GM12878 (cell line): ENCODE results near the gene NPC2. TPM values are rescaled to one million over a fixed set of nuclear protein-coding genes. Genes with fewer than 3 reads are reported as not detected.

ENCODE experiments used
- ATAC-seq: fragments of 200-7000 bp; cut with Tn5 transposase; 3 replicates; pipeline ENCODE4 v1.9.1; 2020; ENCODE audit warnings: mild to moderate bottlenecking, moderate library complexity
- BruUV-seq: library from RNA; stranded (reverse); fragments of 400-500 nt; replicated peaks from 2 replicates; lab custom pipeline; 2021; lab: Mats Ljungman, UMichigan
- CTCF ChIA-PET: fragments of 300-600 bp; sonication (Branson Sonifier 250); formaldehyde crosslinking; extraction: SDS; loops from one replicate; lab custom pipeline; 2021; ENCODE audit warnings: inconsistent platforms; lab: Yijun Ruan, JAX
- POLR2A ChIA-PET: fragments of 350-600 bp; formaldehyde crosslinking; extraction: SDS; loops from one replicate; lab custom pipeline; 2021; ENCODE audit warnings: inconsistent platforms; lab: Charles Lee
- RAD21 ChIA-PET: fragments of 300-600 bp; sonication (Branson Sonifier 250); formaldehyde crosslinking; loops from one replicate; lab custom pipeline; 2023; ENCODE audit warnings: antibody characterized with exemption; ENCODE audit not compliant: unreplicated experiment; lab: Charles Lee
- SMC1A ChIA-PET: fragments of 300-600 bp; sonication (Branson Sonifier 250); formaldehyde crosslinking; loops from one replicate; lab custom pipeline; 2023; ENCODE audit not compliant: unreplicated experiment, uncharacterized antibody; lab: Charles Lee
- DNase-seq: peaks from one replicate; pipeline ENCODE4 v3.0.0-alpha.2; 2011; ENCODE audit warnings: low read depth, low spot score
- FAIRE-seq: peaks from 3 replicates; lab custom pipeline; 2011; peaks lifted over from hg19 to GRCh38; lab: Jason Lieb, UNC
- H2AFZ ChIP-seq: 2 replicates; pipeline ENCODE4 v1.6.0; 2011; ENCODE audit warnings: low read depth, low read length, control low read depth; ENCODE audit not compliant: control insufficient read depth
- H3K27ac ChIP-seq: 2 replicates; pipeline ENCODE4 v1.5.1; 2011; ENCODE audit warnings: control low read depth; ENCODE audit not compliant: control insufficient read depth, insufficient read depth
- H3K27me3 ChIP-seq, 2 experiments: replicated peaks in 1 of 2; 2 replicates each; pipeline versions ENCODE4 v1.6.0 to v1.6.1; 2011; ENCODE audit warnings: low read length in 1 of 2; ENCODE audit not compliant: control insufficient read depth in 2 of 2, insufficient read depth in 2 of 2
- H3K36me3 ChIP-seq, 2 experiments: 2 replicates each; pipeline ENCODE4 v1.5.1; 2011; ENCODE audit warnings: low read length in 1 of 2; ENCODE audit not compliant: control insufficient read depth in 2 of 2, insufficient read depth in 2 of 2
- H3K4me1 ChIP-seq: 2 replicates; pipeline ENCODE4 v1.6.1; 2011; ENCODE audit warnings: mild to moderate bottlenecking, low read length, moderate library complexity, mixed read lengths; ENCODE audit not compliant: control insufficient read depth, insufficient read depth
- H3K4me2 ChIP-seq: 2 replicates; pipeline ENCODE4 v1.6.0; 2011; ENCODE audit warnings: control low read depth; ENCODE audit not compliant: control insufficient read depth, insufficient read depth
- H3K4me3 ChIP-seq: fragments of 200-600 bp; sonication (generic); 2 replicates; pipeline ENCODE4 v1.5.1; 2016
- H3K79me2 ChIP-seq: 2 replicates; pipeline ENCODE4 v1.6.0; 2011; ENCODE audit warnings: low read length; ENCODE audit not compliant: control insufficient read depth, insufficient read depth
- H3K9ac ChIP-seq: 2 replicates; pipeline ENCODE4 v1.8.0; 2011; ENCODE audit warnings: low read length, control low read depth, mixed read lengths; ENCODE audit not compliant: control insufficient read depth, insufficient read depth
- H3K9me3 ChIP-seq: replicated peaks from 3 replicates; pipeline ENCODE4 v1.5.1; 2011; ENCODE audit warnings: mild to moderate bottlenecking, low read length; ENCODE audit not compliant: control insufficient read depth, insufficient read depth
- H4K20me1 ChIP-seq: 2 replicates; pipeline ENCODE4 v1.6.0; 2011; ENCODE audit not compliant: control insufficient read depth, insufficient read depth
- ATF7 ChIP-seq: fragments of 450-650 bp; IDR thresholded peaks from 2 replicates; pipeline ENCODE4 v1.6.1; 2016; ENCODE audit warnings: low read depth, mild to moderate bottlenecking
- DPF2 ChIP-seq: fragments of 450-650 bp; IDR thresholded peaks from 2 replicates; pipeline ENCODE4 v1.6.1; 2017; ENCODE audit warnings: mild to moderate bottlenecking
- HDAC2 ChIP-seq: fragments of 200-600 bp; sonication (generic); IDR thresholded peaks from 2 replicates; pipeline ENCODE4 v1.6.1; 2017
- KAT2A ChIP-seq: conservative IDR thresholded peaks from 2 replicates; pipeline ENCODE4 v1.6.1; 2011; ENCODE audit warnings: low read depth, low read length; ENCODE audit not compliant: control insufficient read depth
- KDM1A ChIP-seq: fragments of 200-600 bp; sonication (generic); IDR thresholded peaks from 2 replicates; pipeline ENCODE4 v1.6.1; 2016; ENCODE audit warnings: borderline replicate concordance
- MYB ChIP-seq: fragments of 150-350 bp; IDR thresholded peaks from 2 replicates; pipeline ENCODE4 v1.6.1; 2014; ENCODE audit warnings: mild to moderate bottlenecking, low read depth, low read length, borderline replicate concordance
- SUZ12 ChIP-seq: fragments of 200-600 bp; sonication (generic); IDR thresholded peaks from one replicate; pipeline ENCODE4 v1.6.1; 2018; ENCODE audit warnings: antibody characterized with exemption, mild to moderate bottlenecking; ENCODE audit not compliant: unreplicated experiment
- TCF12 ChIP-seq: IDR thresholded peaks from 2 replicates; pipeline ENCODE4 v1.6.1; 2011; ENCODE audit warnings: low read depth, mild to moderate bottlenecking, low read length
- ZNF207 ChIP-seq: fragments of 450-650 bp; IDR thresholded peaks from 2 replicates; pipeline ENCODE4 v1.6.1; 2014; ENCODE audit warnings: antibody characterized with exemption, mild to moderate bottlenecking, borderline replicate concordance
- WGBS: methylation state at CpG from one replicate; pipeline ENCODE4 v1.1.6; 2016; ENCODE audit warnings: low lambda C conversion rate; ENCODE audit not compliant: insufficient replicate concordance, insufficient coverage; ENCODE audit errors: missing lambda C conversion rate; 5-methylcytosine and 5-hydroxymethylcytosine counted together
- in situ Hi-C: fragments of 300-500 bp; cut with MboI; formaldehyde crosslinking; loops from 9 replicates; pipeline ENCODE4 v1.14.3; 2018; ENCODE audit warnings: mixed read lengths
- intact Hi-C: fragments of 100-400 bp; cut with micrococcal nuclease; formaldehyde crosslinking; loops from one replicate; pipeline ENCODE4 v1.14.2; 2022; ENCODE audit not compliant: unreplicated experiment
- polyA plus RNA-seq, 11 experiments: library from polyadenylated mRNA; depleted of rRNA in 4 of 11; unstranded in 6 of 11; stranded (reverse) in 5 of 11; fragments of >200 nt; fragmentation: Nextera tagmentation in 4 of 11; fragmentation: Illumina TruSeq in 1 of 11; extraction: Ambion mirVana in 4 of 11; extraction: Trizol in 1 of 11; gene quantifications; 1 replicate in 1 of 11; 2 replicates in 10 of 11; pipeline versions ENCODE4 v1.2.1 to v1.2.3, GENCODE V29; 2011 to 2016; ENCODE audit warnings: inconsistent platforms in 2 of 11, missing spikeins in 2 of 11, low read depth in 1 of 11
- total RNA-seq, 4 experiments: library from RNA; depleted of rRNA in 3 of 4; stranded (reverse); fragments of >200 nt in 3 of 4; fragmentation: Illumina TruSeq in 1 of 4; extraction: Trizol in 1 of 4; gene quantifications; 2 replicates each; pipeline versions ENCODE4 v1.2.1 to v1.2.3, GENCODE V29; 2013 to 2021
- TF ChIP-seq, protein P1 (sequence below): fragments of 450-650 bp; IDR thresholded peaks from 2 replicates; pipeline ENCODE4 v1.6.1; 2017; ENCODE audit warnings: mild to moderate bottlenecking, moderate library complexity
- TF ChIP-seq, protein P2 (sequence below): fragments of 450-650 bp; IDR thresholded peaks from 2 replicates; pipeline ENCODE4 v1.6.1; 2017; ENCODE audit warnings: mild to moderate bottlenecking
- TF ChIP-seq, protein P3 (sequence below): fragments of 450-650 bp; IDR thresholded peaks from 2 replicates; pipeline ENCODE4 v1.6.1; 2016; ENCODE audit warnings: mild to moderate bottlenecking

Gene NPC2
- total and polyA plus RNA-seq, 10 of the 15 experiments (the other 5 are each of a cell fraction or from before 2014, with no cell fraction given), result 29.5 to 109 (median 59.1) TPM

DNA sequence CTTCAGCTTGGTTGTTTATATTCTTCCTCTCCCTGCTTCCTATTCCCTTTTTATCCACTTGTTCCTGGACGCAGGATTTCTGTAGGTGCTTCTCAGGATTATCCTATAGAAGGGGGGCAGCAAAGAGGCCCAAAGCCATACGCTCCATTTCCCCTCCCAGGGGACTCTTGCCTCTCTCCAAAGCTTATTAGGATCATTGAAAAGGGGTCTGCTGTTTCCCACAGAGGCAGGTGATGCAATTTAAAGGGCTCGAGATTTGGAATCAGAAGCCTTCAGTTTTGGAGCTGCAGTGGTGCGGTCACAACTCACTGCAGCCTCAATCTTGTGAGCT, 35.6 kb downstream of the NPC2 start (continued):
- TF ChIP-seq, protein P1, sequence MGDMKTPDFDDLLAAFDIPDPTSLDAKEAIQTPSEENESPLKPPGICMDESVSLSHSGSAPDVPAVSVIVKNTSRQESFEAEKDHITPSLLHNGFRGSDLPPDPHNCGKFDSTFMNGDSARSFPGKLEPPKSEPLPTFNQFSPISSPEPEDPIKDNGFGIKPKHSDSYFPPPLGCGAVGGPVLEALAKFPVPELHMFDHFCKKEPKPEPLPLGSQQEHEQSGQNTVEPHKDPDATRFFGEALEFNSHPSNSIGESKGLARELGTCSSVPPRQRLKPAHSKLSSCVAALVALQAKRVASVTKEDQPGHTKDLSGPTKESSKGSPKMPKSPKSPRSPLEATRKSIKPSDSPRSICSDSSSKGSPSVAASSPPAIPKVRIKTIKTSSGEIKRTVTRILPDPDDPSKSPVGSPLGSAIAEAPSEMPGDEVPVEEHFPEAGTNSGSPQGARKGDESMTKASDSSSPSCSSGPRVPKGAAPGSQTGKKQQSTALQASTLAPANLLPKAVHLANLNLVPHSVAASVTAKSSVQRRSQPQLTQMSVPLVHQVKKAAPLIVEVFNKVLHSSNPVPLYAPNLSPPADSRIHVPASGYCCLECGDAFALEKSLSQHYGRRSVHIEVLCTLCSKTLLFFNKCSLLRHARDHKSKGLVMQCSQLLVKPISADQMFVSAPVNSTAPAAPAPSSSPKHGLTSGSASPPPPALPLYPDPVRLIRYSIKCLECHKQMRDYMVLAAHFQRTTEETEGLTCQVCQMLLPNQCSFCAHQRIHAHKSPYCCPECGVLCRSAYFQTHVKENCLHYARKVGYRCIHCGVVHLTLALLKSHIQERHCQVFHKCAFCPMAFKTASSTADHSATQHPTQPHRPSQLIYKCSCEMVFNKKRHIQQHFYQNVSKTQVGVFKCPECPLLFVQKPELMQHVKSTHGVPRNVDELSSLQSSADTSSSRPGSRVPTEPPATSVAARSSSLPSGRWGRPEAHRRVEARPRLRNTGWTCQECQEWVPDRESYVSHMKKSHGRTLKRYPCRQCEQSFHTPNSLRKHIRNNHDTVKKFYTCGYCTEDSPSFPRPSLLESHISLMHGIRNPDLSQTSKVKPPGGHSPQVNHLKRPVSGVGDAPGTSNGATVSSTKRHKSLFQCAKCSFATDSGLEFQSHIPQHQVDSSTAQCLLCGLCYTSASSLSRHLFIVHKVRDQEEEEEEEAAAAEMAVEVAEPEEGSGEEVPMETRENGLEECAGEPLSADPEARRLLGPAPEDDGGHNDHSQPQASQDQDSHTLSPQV, result no peak
- TF ChIP-seq HDAC2 (no peak), TCF12 (no peak)

DNA sequence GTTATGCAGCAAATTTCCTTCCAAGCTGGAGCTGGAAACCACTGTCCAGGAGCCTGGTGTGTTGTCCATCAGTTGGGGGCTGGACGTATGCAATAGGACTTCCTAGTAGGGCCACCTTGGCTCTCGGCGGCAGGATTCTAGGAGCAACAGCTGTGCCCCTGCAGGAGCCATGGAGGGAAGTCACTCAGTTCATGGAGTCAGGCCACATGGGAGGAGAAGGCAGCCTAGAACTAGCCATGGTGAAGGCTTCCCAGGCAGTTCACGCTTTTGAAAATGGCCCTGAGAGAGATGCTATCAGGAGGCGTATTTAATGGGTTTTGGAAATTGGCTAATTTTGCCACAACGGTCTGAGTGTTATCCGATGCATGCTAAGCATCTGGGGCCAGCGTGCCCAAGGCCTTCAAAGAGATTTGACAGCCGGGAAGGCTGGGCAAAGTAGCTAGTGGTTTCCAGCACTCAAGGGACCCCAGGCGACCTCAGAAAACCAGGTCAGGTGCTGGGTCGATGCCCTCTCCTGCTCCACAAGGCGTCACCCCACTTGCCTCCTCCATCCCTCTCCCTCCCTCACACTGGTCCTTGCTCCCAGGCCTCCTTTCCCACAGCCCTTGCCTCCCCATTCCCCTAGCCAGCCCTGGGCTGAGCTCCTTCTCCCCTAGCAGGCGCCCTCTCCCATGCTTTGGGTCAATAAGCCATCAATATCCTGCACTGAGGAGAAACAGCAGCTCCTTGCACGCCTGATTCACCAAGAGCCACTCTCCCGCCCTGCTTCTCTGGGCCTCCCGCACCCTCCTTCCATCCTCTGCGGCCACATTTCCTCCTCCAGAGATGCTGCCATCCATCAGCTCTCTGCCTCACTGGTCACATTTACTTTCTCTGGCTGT, 36.2 kb downstream of the NPC2 start:
- no peak for DNase-seq
- WGBS, result 43% methylated on average over 17 of the region's 17 CpGs
- BruUV-seq, result no TSS peak
- TF ChIP-seq TCF12 (no peak), ATF7 (no peak), DPF2 (no peak), MYB (no peak), ZNF207 (no peak), KAT2A (no peak), KDM1A (no peak), SUZ12 (no peak)
- TF ChIP-seq, protein P2, sequence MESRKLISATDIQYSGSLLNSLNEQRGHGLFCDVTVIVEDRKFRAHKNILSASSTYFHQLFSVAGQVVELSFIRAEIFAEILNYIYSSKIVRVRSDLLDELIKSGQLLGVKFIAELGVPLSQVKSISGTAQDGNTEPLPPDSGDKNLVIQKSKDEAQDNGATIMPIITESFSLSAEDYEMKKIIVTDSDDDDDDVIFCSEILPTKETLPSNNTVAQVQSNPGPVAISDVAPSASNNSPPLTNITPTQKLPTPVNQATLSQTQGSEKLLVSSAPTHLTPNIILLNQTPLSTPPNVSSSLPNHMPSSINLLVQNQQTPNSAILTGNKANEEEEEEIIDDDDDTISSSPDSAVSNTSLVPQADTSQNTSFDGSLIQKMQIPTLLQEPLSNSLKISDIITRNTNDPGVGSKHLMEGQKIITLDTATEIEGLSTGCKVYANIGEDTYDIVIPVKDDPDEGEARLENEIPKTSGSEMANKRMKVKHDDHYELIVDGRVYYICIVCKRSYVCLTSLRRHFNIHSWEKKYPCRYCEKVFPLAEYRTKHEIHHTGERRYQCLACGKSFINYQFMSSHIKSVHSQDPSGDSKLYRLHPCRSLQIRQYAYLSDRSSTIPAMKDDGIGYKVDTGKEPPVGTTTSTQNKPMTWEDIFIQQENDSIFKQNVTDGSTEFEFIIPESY, result no peak
- TF ChIP-seq, protein P3, sequence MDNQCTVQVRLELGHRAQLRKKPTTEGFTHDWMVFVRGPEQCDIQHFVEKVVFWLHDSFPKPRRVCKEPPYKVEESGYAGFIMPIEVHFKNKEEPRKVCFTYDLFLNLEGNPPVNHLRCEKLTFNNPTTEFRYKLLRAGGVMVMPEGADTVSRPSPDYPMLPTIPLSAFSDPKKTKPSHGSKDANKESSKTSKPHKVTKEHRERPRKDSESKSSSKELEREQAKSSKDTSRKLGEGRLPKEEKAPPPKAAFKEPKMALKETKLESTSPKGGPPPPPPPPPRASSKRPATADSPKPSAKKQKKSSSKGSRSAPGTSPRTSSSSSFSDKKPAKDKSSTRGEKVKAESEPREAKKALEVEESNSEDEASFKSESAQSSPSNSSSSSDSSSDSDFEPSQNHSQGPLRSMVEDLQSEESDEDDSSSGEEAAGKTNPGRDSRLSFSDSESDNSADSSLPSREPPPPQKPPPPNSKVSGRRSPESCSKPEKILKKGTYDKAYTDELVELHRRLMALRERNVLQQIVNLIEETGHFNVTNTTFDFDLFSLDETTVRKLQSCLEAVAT, result no peak

More for the DNA sequence above, 36.2 kb downstream of the NPC2 start:
- ChIA-PET CTCF (interaction anchor here (1.5 kb wide), 1 partner anchor 13 kb away, joined by 4 read pairs; no protein-coding TSS in a partner anchor), SMC1A (interaction anchor here (0.7 to 1.6 kb wide), 2 partner anchors 14 to 274 kb away, joined by 3 to 4 read pairs; no protein-coding TSS in a partner anchor), RAD21 (no interaction called here), POLR2A (no interaction called here)
- FAIRE-seq (no peak), ATAC-seq (no peak)
- intact Hi-C loops (no loop called here), in situ Hi-C loops (no loop called here)
- Histone ChIP-seq H3K4me3 (no peak overlapping the region), H3K9me3 (no peaks in the 10 kb centered on the region), H3K9ac (no peak overlapping the region), H4K20me1 (no peaks in the 10 kb centered on the region), H3K4me1 (no peaks in the 10 kb centered on the region), H2AFZ (no peak overlapping the region), H3K27ac (no peak overlapping the region), H3K79me2 (no peaks in the 10 kb centered on the region), H3K4me2 (no peak overlapping the region), H3K27me3 (no peaks in the 10 kb centered on the region; a peak in 1 of 4 replicates), H3K36me3 (no peaks in the 10 kb centered on the region)
